HG03439 (cell line): ENCODE data around the gene NFIB.

Experiments
- ATAC-seq: cut with Tn5 transposase; IDR thresholded peaks from one replicate; pipeline ENCODE4 v1.9.1; 2021; ENCODE audit warnings: mild to moderate bottlenecking, moderate library complexity; ENCODE audit not compliant: unreplicated experiment

NFIB gene

GRCh38 chr9:14218253-14218652 lies 95.7 kb downstream of the NFIB start:
- ATAC-seq, result no peak

- ATAC-seq, result no peak
These were observed 97.2 kb downstream of the NFIB start for GRCh38 chr9:14216612-14217194.

- no peak for ATAC-seq
These were observed 98.3 kb downstream of the NFIB start for GRCh38 chr9:14215614-14216013.

GRCh38 chr9:14214693-14215092 lies 99.2 kb downstream of the NFIB start:
- ATAC-seq, result no peak

- ATAC-seq, result no peak
These were observed 99.8 kb downstream of the NFIB start for GRCh38 chr9:14214065-14214684.

GRCh38 chr9:14213504-14213903 lies 100.4 kb downstream of the NFIB start:
- ATAC-seq, result no peak

- no peak for ATAC-seq
These were observed 101.1 kb downstream of the NFIB start for GRCh38 chr9:14212697-14213420.

- ATAC-seq, result no peak
These were observed 101.9 kb downstream of the NFIB start for GRCh38 chr9:14212077-14212476.

- ATAC-seq, result no peak
These were observed 102.4 kb downstream of the NFIB start for GRCh38 chr9:14211564-14211963.

GRCh38 chr9:14210428-14210827 lies 103.5 kb downstream of the NFIB start:
- no peak for ATAC-seq

- ATAC-seq, result no peak
These were observed 104.3 kb downstream of the NFIB start for GRCh38 chr9:14209399-14210345.

- no peak for ATAC-seq
These were observed 106.5 kb downstream of the NFIB start for GRCh38 chr9:14207352-14207995.

- no peak for ATAC-seq
These were observed 108.5 kb downstream of the NFIB start for GRCh38 chr9:14205463-14205862.

GRCh38 chr9:14203356-14204056 lies 110.4 kb downstream of the NFIB start:
- no peak for ATAC-seq

GRCh38 chr9:14198841-14199455 lies 115.0 kb downstream of the NFIB start:
- ATAC-seq, result no peak

GRCh38 chr9:14198047-14198840 lies 115.7 kb downstream of the NFIB start:
- no peak for ATAC-seq

GRCh38 chr9:14197325-14197858 lies 116.5 kb downstream of the NFIB start:
- no peak for ATAC-seq

GRCh38 chr9:14193328-14193990 lies 120.5 kb downstream of the NFIB start:
- ATAC-seq, result no peak
